Peyer's patch (tissue), 4 donors: ENCODE data around the gene PTAFR.

ENCODE experiments used
- POLR2A ChIP-seq, 2 donors: fragments of 450-650 bp; IDR thresholded peaks; one replicate each; pipeline ENCODE4 v1.5.1; 2017; ENCODE audit warnings: antibody characterized with exemption in 2 of 2, mild to moderate bottlenecking in 2 of 2, moderate library complexity in 2 of 2
- TF ChIP-seq, protein P1 (sequence below), 6 experiments: fragments of 450-650 bp in 4 of 6; fragments of 200-600 bp in 2 of 6; sonication (generic) in 1 of 6; IDR thresholded peaks; one replicate each; pipeline ENCODE4 v1.5.1; 2017 to 2019; ENCODE audit warnings: antibody characterized with exemption in 6 of 6, mild to moderate bottlenecking in 3 of 6, moderate library complexity in 1 of 6

DNA sequence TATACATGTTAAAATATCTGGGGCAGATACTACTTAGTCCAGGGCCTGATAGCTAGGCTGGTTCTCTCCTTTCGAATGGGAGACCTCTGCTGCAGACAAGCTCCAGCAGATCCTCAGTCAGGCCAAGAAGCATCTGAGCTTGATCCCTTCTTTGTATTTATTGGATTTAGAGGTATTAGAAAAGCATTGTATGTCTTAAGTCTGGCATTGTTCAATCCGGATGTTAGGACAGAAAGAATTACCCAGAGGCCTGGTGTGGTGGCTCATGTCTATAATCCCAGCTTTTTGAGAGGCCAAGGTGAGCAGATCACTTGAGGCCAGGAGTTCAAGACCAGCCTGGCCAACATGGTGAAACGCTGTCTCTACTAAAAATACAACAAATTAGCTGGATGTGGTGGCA lies 66.9 kb downstream of the PTAFR start:
- TF ChIP-seq, protein P1, sequence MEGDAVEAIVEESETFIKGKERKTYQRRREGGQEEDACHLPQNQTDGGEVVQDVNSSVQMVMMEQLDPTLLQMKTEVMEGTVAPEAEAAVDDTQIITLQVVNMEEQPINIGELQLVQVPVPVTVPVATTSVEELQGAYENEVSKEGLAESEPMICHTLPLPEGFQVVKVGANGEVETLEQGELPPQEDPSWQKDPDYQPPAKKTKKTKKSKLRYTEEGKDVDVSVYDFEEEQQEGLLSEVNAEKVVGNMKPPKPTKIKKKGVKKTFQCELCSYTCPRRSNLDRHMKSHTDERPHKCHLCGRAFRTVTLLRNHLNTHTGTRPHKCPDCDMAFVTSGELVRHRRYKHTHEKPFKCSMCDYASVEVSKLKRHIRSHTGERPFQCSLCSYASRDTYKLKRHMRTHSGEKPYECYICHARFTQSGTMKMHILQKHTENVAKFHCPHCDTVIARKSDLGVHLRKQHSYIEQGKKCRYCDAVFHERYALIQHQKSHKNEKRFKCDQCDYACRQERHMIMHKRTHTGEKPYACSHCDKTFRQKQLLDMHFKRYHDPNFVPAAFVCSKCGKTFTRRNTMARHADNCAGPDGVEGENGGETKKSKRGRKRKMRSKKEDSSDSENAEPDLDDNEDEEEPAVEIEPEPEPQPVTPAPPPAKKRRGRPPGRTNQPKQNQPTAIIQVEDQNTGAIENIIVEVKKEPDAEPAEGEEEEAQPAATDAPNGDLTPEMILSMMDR (IDR thresholded peaks at IDR 0.05), result no peak
- TF ChIP-seq POLR2A (IDR thresholded peaks at IDR 0.05), result no peak
